Central memory CD8-positive, alpha-beta T cell (primary cell): ENCODE results near the gene MPP7.
"Not testable (repeated sequence)": the region's sequence is repeated elsewhere in the genome, so short reads cannot be mapped to it uniquely, and the experiment has no call there.

Source experiments
- ATAC-seq: fragments of 150-1000 bp; cut with Tn5 transposase; replicated peaks from 2 replicates; pipeline ENCODE4 v1.10.0; 2022; ENCODE audit warnings: mild to moderate bottlenecking, moderate FRiP score, moderate number of reproducible peaks; ENCODE audit not compliant: poor library complexity, severe bottlenecking; ENCODE audit errors: extremely low read depth
- DNase-seq, 2 donors: peaks; one replicate each; pipeline ENCODE4 v3.0.0; 2021; ENCODE audit warnings: low spot score in 2 of 2
- H3K27ac Mint-ChIP-seq: one replicate; pipeline ENCODE4 v1.8.0; 2022; ENCODE audit warnings: low read depth, mild to moderate bottlenecking, moderate library complexity, mixed read lengths
- H3K27me3 Mint-ChIP-seq: one replicate; pipeline ENCODE4 v1.8.0; 2022; ENCODE audit warnings: mixed read lengths
- H3K36me3 Mint-ChIP-seq: one replicate; pipeline ENCODE4 v1.8.0; 2022; ENCODE audit warnings: mild to moderate bottlenecking, moderate library complexity, mixed read lengths; ENCODE audit not compliant: insufficient read depth
- H3K4me1 Mint-ChIP-seq: one replicate; pipeline ENCODE4 v1.8.0; 2022; ENCODE audit warnings: mixed read lengths
- H3K4me3 Mint-ChIP-seq: one replicate; pipeline ENCODE4 v1.8.0; 2022; ENCODE audit warnings: mild to moderate bottlenecking, moderate library complexity, mixed read lengths
- H3K9me3 Mint-ChIP-seq: one replicate; pipeline ENCODE4 v1.8.0; 2022; ENCODE audit warnings: mixed read lengths

Gene MPP7

GRCh38 chr10:28302638-28303488 lies at the start of gene MPP7:
Gene MPP7, minus strand, starts transcription at chr10:28303064. Its CDS starts 64,460 bp downstream, at chr10:28238604.
- DNase-seq (peak; percentile 89 to 96), ATAC-seq (peak; percentile 97)
- peak within 1 kb of the TSS; percentile 84 for H3K27ac Mint-ChIP-seq
- H3K36me3 Mint-ChIP-seq, result peaks cover 7% of the 10 kb centered on the region
- no peaks in the 10 kb centered on the region for H3K9me3 Mint-ChIP-seq
- H3K4me3 Mint-ChIP-seq, result peak within 1 kb of the TSS; percentile 87
- peaks cover 44% of the 10 kb centered on the region for H3K4me1 Mint-ChIP-seq
- no peaks in the 10 kb centered on the region for H3K27me3 Mint-ChIP-seq

GRCh38 chr10:28349892-28350291 lies 47.0 kb upstream of the MPP7 start:
- Mint-ChIP-seq H3K4me3 (no peak overlapping the region), H3K9me3 (no peaks in the 10 kb centered on the region), H3K36me3 (no peaks in the 10 kb centered on the region), H3K27me3 (no peaks in the 10 kb centered on the region), H3K4me1 (no peaks in the 10 kb centered on the region), H3K27ac (peak overlapping the region; percentile 36)
- DNase-seq (no peak), ATAC-seq (no peak)

GRCh38 chr10:28343987-28344895 lies 41.4 kb upstream of the MPP7 start:
- ATAC-seq (no peak), DNase-seq (no peak)
- Mint-ChIP-seq H3K27ac (no peak overlapping the region), H3K4me3 (no peak overlapping the region), H3K36me3 (no peaks in the 10 kb centered on the region), H3K27me3 (no peaks in the 10 kb centered on the region), H3K9me3 (no peaks in the 10 kb centered on the region), H3K4me1 (no peaks in the 10 kb centered on the region)

DNA sequence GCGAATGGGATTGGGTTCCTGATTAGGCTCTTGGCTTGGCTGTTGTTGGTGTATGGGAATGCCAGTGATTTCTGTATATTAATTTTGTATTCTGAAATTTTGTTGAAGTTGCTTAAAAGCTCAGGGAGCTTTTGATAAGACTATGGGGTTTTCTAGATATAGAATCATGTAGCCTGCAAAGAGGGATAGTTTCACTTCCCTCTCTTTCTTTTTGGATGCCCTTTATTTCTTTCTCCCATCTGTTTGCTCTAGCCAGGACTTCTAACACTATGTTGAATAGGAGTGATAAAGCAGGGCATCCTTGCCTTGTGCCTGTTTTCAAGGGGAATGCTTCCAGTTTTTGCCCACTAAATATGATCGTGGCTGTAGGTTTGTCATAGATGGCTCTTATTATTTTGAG lies 40.4 kb upstream of the MPP7 start:
- Mint-ChIP-seq H3K9me3 (no peaks in the 10 kb centered on the region), H3K27me3 (no peaks in the 10 kb centered on the region), H3K4me3 (no peak overlapping the region), H3K4me1 (no peaks in the 10 kb centered on the region), H3K27ac (no peak overlapping the region), H3K36me3 (no peaks in the 10 kb centered on the region)
- no peak for ATAC-seq
- DNase-seq, result no peak

DNA sequence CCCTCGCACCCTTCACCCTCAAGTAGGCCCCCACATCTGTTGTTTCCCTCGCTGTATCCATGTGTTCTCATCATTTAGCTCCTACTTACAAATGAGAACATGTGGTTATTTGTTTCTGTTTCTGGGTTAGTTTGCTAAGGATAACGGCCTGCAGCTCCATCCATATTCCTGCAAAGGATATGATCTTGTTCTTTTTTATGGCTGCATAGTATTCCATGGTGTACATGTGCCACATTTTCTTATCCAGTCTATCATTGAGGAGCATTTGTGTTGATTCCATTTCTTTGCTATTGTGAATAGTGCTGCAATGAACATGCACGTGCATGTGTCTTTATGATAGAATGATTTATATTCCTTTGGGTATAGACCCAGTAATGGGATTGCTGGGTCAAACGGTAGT lies 38.8 kb upstream of the MPP7 start:
- not testable (repeated sequence) for H3K4me1 Mint-ChIP-seq, H3K27me3 Mint-ChIP-seq, H3K9me3 Mint-ChIP-seq, ATAC-seq, H3K36me3 Mint-ChIP-seq, H3K4me3 Mint-ChIP-seq, H3K27ac Mint-ChIP-seq, DNase-seq

- no peak for ATAC-seq
- Mint-ChIP-seq H3K36me3 (peaks cover 34% of the 10 kb centered on the region), H3K4me1 (peaks cover 59% of the 10 kb centered on the region), H3K9me3 (no peaks in the 10 kb centered on the region), H3K4me3 (peak overlapping the region; percentile 88), H3K27ac (peak overlapping the region; percentile 98), H3K27me3 (no peaks in the 10 kb centered on the region)
- DNase-seq, result no peak
Observed at GRCh38 chr10:28332726-28333125, 29.9 kb upstream of the MPP7 start.

DNA sequence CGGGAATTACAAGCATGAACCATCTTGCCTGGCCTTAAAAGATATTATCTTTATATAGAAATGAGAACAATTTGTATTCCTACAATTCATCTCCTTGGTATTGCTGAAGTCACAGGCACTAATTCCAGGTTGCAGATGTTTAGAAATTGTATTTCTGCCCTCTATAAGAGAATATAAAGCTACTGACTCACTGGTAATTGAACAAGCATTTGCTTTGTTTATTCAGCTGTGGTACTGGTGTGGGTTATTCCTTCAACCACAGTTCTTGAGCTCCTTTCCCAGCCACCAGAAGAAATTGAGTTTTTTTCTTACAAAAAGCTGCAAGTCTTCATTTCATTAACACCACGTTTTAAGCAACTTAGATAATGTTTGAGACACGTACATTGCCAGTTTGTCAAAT lies 29.0 kb upstream of the MPP7 start:
- H3K36me3 Mint-ChIP-seq, result peaks cover 31% of the 10 kb centered on the region
- peak overlapping the region; percentile 88 for H3K4me3 Mint-ChIP-seq
- DNase-seq, result no peak
- H3K27ac Mint-ChIP-seq, result peak overlapping the region; percentile 98
- H3K9me3 Mint-ChIP-seq, result no peaks in the 10 kb centered on the region
- H3K4me1 Mint-ChIP-seq, result peaks cover 55% of the 10 kb centered on the region
- H3K27me3 Mint-ChIP-seq, result no peaks in the 10 kb centered on the region
- ATAC-seq, result no peak

DNA sequence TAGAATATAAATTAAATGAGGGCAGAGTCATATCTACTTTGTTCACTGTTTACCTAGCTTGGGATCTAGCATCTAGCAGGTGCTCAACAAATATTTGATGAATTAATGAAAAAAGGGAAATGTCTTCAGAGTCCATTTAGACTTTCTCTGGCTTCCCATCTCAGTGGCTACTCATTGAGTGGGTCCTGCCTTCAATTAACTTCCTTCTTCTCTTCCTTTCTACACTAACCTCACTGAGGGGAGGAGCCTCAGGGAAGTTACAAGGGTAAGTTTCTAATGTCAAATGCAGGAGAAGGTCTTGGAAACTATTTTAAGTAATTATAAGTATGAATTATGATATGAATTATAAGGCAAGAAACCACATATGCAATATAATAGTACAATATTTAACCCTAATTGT lies 28.2 kb upstream of the MPP7 start:
- Mint-ChIP-seq H3K4me3 (peak overlapping the region; percentile 37), H3K27ac (peak overlapping the region; percentile 84)
- DNase-seq, result no peak

DNA sequence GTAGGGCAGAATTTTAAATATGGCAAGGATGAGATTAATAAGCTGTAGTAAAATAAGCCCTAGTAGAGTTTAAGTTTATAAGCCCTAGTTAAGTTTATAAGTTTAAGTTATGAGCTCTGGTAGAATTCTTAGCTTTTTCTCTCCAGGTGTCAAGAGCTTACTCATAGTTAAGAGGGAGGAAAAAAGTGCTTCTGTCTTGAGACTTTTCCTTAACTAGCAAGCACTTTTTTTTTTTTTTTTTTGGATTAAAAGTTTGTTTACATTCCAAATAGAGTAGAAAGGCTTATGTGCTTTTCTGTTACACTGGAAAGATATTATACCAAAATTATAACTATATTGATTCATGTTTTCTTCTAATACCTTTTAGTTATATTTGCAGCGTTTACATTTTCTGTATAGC lies 25.5 kb upstream of the MPP7 start:
- Mint-ChIP-seq H3K4me3 (no peak overlapping the region), H3K9me3 (no peaks in the 10 kb centered on the region), H3K4me1 (peaks cover 53% of the 10 kb centered on the region), H3K27ac (peak overlapping the region; percentile 54), H3K27me3 (no peaks in the 10 kb centered on the region), H3K36me3 (peaks cover 12% of the 10 kb centered on the region)
- DNase-seq, result no peak
- ATAC-seq, result no peak

More for the DNA sequence above, 28.2 kb upstream of the MPP7 start:
- Mint-ChIP-seq H3K36me3 (peaks cover 32% of the 10 kb centered on the region), H3K4me1 (peaks cover 57% of the 10 kb centered on the region), H3K27me3 (no peaks in the 10 kb centered on the region), H3K9me3 (no peaks in the 10 kb centered on the region)
- no peak for ATAC-seq

- Mint-ChIP-seq H3K4me3 (no peak overlapping the region), H3K36me3 (peaks cover 8% of the 10 kb centered on the region), H3K9me3 (no peaks in the 10 kb centered on the region), H3K27me3 (no peaks in the 10 kb centered on the region), H3K4me1 (peaks cover 51% of the 10 kb centered on the region), H3K27ac (no peak overlapping the region)
- ATAC-seq, result no peak
- no peak for DNase-seq
Observed at GRCh38 chr10:28327491-28327880, 24.6 kb upstream of the MPP7 start.

GRCh38 chr10:28326516-28327490 lies 23.9 kb upstream of the MPP7 start:
- Mint-ChIP-seq H3K4me1 (peaks cover 48% of the 10 kb centered on the region), H3K4me3 (no peak overlapping the region), H3K9me3 (no peaks in the 10 kb centered on the region), H3K27me3 (no peaks in the 10 kb centered on the region), H3K27ac (no peak overlapping the region), H3K36me3 (peaks cover 7% of the 10 kb centered on the region)
- ATAC-seq (no peak), DNase-seq (no peak)

DNA sequence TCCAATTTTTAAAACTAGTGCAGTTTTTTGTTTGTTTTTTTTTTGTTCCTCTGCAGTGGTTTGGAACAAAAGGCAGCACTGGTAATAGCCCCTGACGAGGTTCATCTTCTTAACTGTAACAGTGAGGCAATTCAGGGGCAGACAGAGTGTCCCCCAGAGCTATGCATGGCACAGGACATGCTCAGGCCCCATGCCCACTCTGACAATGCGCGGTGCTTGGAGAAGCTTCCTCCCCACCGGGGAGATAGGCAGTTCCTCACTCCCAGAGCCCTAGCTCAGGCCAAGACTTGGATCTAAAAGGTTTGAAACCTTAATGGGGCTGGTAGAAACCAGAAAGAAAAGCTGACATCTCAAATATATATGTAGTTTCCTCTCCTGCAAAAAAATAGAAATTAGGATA lies 17.9 kb upstream of the MPP7 start:
- ATAC-seq, result no peak
- no peaks in the 10 kb centered on the region for H3K9me3 Mint-ChIP-seq

More for the DNA sequence above, 17.9 kb upstream of the MPP7 start:
- Mint-ChIP-seq H3K27me3 (no peaks in the 10 kb centered on the region), H3K4me3 (no peak overlapping the region), H3K4me1 (peaks cover 25% of the 10 kb centered on the region), H3K27ac (no peak overlapping the region), H3K36me3 (peaks cover 13% of the 10 kb centered on the region)
- DNase-seq, result no peak
